ENCODE measurements around the gene CNTFR.

- TF ChIP-seq CTCF (optimal IDR thresholded peaks at IDR 0.05 in 1 of 3, IDR thresholded peaks at IDR 0.05 in 1 of 3, conservative IDR thresholded peaks at IDR 0.05 in 1 of 3; ENCODE audit: extremely low read depth in 1 of 3, insufficient read depth in 2 of 3, low read length in 3 of 3) (no peak), EZH2 (IDR thresholded peaks at IDR 0.05; ENCODE audit: low read length) (no peak)
Observed at GRCh38 chr9:34635556-34635955, 46.0 kb upstream of the CNTFR start.
